Stimulated activated CD4-positive, alpha-beta T cell treated with anti-CD3 and anti-CD28 coated beads, Interleukin-4, amount 100 ng/mL, for 4 hours (primary cell): Measurements from ENCODE around the gene TMEM250.
"Not testable (repeated sequence)": the region's sequence is repeated elsewhere in the genome, so short reads cannot be mapped to it uniquely, and the experiment has no call there.

Experiments
- DNase-seq, 2 experiments: peaks; one replicate each; pipeline ENCODE4 v3.0.0-alpha.2; 2020

The TMEM250 gene

GRCh38 chr9:136110082-136111061, 8.3 kb downstream of the TMEM250 start:
- peak; percentile 38 to 40 for DNase-seq

DNA sequence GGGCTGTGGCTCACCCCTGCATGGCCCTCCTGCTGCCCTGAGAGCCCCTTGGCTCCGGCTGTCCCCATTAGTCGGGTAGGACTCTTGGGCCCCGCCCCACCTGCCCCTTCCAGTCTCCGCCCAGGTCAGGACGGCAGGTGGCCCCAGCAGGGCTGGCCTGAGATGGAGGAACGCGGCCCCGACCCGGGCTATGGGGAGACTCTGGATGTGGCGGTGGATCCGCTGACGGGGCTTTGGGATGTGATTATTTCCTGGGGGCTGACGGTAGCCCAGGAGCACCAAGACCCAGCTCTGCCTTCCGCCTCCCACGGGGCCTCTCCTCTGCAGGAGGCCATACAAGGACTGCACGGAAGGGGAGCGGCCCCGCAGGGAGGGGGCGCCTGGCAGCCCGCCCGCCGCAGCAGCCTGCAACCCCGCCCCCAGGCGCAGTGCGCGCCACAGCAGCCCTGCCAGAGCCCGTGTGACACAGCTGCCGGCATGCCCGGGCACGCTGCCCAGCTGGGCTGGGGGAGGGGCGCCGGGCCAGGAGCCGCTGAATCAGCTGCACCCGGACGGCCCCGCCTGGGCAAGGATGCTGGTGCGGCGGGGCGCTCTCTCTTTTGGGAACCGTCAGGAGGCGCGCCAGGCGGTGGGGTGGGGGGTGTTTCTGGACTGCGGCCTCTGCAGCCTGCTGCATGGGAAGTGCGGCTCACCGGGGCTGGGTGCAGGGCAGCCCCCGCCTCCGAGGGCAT, 9.2 kb downstream of the TMEM250 start:
- peak; percentile 91 to 94 for DNase-seq

DNA sequence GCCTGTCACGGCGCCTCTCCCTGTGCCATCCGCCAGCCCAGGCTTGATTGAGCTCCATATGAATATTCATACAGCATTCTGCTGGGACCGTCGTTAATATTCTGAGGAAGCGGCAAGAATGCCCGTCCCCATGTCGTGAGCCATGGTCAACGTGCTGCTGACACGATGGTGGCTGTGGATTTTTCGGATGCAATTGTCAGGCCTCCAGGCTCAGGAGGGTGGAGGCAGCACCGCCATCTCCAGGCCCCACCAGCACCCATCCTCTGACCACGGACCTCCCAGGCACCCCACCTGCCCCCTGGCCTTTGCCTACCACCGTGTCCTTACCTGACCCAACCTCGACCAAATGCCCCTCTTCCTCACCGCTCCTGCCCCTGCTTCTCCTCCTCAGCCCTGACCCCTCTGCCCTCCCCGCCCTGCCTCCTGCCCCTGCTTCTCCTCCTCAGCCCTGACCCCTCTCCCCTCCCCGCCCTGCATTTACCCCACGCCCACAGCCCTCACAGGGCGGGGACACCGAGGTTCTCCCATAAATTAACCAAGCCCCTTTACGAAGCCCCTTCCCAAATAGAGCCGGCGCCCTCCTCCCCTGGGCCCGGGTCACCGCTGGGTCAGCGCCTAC, 9.9 kb downstream of the TMEM250 start:
- DNase-seq = no peak

DNA sequence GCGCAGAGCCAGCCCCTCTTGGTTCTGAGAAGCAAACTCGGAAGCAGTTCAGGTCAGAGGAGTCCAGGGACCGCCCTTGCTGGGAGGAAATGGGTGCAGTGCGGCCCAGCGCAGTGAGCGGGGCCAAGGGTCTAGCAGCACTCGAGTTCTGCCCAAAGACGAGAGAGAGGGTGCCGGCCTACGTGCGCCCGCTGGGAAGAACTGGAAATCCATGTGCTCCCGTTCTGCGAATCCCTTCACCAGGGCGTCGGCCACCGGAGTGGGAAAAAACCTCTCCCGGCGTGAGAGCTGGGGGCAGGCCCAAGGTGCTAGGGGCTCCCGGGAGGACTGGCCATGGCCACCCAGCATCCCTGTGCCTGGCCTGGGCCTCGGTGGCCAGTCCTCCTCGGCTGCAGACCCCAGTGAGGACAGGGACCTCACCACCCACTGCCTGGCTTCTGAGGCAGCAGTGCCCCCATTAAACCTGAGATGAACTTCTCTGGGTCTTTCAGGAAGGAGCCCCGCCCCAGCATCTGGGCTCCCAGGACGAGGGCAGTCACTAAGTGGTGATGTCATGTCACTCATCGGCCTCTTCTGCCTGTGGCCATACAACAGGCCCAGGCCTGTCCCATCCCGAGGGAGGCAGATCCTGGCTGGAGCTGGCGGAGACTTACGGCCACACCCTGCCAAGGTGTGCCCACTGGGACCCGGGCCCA, 10.6 kb downstream of the TMEM250 start:
- no peak for DNase-seq

- no peak for DNase-seq
These were observed 11.3 kb downstream of the TMEM250 start for GRCh38 chr9:136107155-136107952.

GRCh38 chr9:136105398-136106135, 13.1 kb downstream of the TMEM250 start:
- no peak for DNase-seq

DNA sequence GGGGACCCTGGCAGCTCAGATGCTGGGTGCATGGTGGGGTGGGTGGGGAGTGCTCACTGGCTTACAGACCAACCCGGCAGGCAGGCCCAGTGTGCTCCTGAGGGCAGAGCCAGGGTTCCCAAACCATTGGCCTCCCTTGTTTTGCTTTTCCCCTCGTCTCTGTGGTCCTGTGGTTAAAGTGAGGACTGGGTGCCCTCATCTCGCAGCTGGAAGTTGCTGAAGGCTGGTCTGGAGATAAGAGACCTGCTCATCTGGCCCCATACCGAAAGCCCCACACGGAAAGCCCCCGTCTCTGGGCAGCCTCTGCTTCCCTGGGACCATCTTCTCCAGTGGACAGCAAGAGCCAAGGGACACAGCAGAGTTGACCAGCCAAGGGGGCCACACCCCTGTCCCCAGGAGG, 13.8 kb downstream of the TMEM250 start:
- no peak for DNase-seq

DNA sequence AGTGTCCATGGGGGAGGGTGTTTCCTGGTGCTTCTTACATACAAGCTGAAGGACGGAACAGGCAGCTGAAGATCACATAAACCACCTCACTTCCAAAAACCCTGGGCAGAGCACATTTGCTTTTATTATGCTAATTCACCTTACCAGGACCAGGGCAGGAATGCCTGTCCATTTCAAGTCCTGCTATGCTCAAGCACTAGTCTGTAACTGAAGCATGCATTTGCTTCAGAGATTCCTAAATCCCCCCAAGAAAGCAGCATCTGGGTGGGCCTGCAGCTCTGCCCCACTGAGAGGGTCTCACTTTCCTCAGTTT, 14.2 kb downstream of the TMEM250 start:
- no peak for DNase-seq

GRCh38 chr9:136103651-136104487, 14.8 kb downstream of the TMEM250 start:
- DNase-seq = no peak

DNA sequence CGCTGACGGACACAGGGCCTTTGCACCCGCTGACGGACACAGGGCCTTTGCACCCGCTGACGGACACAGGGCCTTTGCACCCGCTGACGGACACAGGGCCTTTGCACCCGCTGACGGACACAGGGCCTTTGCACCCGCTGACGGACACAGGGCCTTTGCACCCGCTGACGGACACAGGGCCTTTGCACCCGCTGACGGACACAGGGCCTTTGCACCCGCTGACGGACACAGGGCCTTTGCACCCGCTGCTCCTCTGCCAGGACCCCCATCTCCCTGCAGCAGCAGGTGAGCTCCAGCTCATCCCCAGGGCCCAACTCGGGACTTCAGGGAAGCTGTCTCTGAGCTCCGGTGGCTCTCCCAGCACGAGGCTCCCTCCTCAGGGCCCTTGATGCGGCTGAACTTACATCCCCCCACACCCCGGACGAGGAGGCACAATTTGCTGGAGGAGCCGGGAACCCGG, 17.0 kb downstream of the TMEM250 start:
- DNase-seq = not testable (repeated sequence)

- no peak for DNase-seq
These were observed 17.7 kb downstream of the TMEM250 start for GRCh38 chr9:136100700-136101614.

DNA sequence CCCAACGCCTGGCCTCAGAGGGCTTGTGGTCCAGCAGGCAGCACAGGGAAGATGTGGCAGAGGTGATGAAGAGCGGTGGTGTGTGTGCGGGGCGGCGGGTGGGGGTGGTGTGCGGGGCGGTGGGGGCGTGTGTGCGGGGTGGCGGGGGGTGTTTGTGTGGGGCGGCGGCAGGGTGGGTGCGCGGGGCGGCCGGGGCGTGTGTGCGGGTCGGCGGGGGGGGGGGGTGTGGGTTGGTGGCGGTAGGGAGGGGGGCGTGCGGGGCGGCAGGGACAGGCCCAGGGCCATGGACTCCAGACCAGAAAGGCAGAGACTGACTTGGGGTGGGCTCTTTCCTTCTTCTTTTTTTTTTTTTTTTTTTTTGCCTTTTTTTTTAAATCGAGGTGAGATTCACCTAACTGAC, 19.1 kb downstream of the TMEM250 start:
- DNase-seq = no peak

DNA sequence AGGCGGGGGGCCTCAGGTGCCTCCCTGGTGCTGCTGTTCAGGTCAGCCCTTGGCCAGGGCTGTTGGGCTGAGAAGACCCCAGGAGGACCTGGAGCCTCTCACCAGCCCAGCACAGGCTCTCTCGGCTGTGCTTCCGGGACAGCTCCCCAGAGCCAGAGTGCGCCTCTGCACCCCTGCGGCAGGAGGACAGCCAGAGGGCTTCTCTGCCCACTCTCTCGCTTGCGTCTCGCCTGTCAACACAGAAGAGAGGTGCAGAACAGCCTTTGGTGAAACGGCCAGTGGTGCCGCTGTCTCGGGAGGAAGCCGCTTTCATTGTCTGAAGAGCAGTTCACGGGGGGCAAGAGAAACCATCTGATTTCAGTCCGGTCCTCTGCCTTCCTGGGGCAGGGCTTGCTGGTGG, 19.8 kb downstream of the TMEM250 start:
- no peak for DNase-seq

DNA sequence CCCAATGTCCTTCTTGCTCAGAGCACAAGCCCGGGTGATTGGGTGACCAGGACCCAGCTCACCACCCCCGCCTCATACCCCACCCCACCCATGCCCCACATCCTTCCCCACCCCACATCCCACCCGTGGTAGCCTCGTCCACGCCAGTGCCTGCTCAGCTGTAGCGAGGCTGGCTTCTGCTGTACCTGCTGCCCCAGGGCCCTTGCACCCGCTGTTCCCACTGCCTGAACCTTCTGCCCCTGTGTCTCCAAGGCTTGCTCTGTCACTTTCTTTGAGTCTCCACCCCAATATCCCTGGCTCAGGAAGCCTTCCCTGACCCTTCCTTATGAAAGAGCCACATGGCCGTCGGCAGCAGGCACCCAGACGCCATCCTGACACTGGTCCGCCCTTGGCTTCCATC, 20.5 kb downstream of the TMEM250 start:
- DNase-seq = no peak

GRCh38 chr9:136096505-136097001, 22.1 kb downstream of the TMEM250 start:
- DNase-seq = no peak

DNA sequence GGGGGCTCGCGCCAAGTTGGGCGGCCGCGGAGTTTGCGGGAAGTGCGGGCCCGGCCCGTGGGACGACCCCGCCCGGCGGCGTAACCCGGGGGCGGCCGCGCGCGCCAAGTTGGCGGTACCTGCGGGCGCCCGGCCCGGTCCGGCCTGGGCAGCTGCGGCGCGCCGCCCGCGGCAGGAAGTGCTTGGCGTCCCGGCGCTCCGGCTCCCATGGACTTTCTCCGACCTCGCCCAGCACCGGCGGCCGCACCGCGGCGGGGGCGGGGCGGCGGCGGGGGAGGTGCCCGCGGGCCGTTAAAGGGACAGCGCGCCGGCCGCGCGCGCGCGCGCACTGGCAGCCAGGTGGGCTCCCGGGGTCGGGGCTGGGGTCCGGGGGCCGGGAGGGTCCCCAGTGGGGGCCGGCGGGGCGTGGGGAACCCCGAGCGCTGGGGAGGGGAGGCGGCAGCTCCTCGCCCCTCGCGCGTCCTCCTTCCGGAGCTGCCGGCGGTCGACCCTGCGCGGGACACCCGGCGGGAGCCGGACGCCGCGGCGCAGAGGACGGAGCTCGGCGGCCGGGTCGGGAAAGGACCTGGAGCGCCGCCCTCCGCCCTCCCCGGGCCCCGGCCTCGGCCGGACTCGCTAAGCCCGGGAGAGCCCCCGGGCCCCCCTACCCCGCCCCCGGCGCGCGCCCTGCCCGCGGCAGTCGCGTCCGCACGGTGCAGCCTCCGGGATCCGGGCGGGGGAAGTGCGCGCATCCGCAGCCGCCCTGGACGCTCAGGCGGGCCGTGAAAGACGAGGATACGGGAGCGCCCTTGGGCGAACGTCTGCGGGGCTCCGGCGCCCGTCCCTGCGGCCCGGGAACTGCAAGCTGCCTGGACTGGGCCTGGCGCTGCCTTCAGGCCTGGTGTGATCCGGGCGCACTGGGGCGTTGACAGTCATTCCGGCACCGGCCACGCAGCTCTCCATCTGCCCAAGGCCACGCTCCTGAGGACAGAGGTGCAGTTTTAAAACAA, 23.3 kb downstream of the TMEM250 start, which contains the start of gene NACC2:
TSS of gene NACC2 (minus strand) at position 220 of the 989 bp plus-strand sequence. CDS start 44,768 bp downstream, outside the sequence.
- DNase-seq = peak in 1 of 2 experiments; percentile 43
